ENCODE measurements around the gene CTNNAL1.

GRCh38 chr9:109048822-109049221, 35.5 kb upstream of the CTNNAL1 start:
- TF ChIP-seq CTCF (IDR thresholded peaks at IDR 0.05; ENCODE audit: low read length) (no peak), EZH2 (IDR thresholded peaks at IDR 0.05; ENCODE audit: borderline replicate concordance, low read length) (no peak)

Measured in OCI-LY1 (cell line).